Endothelial cell of umbilical vein (primary cell): ENCODE data around the gene CLDN15. TPM values are rescaled to one million over a fixed set of nuclear protein-coding genes. Genes with fewer than 3 reads are reported as not detected.

Source experiments
- BruUV-seq: library from RNA; stranded (reverse); fragments of 400-500 nt; replicated peaks from 2 replicates; lab custom pipeline; 2021; lab: Mats Ljungman, UMichigan
- CTCF ChIA-PET: fragments of 300-600, 350-600 bp; sonication (Branson Sonifier 250); formaldehyde crosslinking; loops from one replicate; lab custom pipeline; 2021; ENCODE audit warnings: antibody characterized with exemption, inconsistent platforms; lab: Charles Lee
- POLR2A ChIA-PET: fragments of 300-600, 350-600 bp; sonication (Branson Sonifier 250); formaldehyde crosslinking; loops from one replicate; lab custom pipeline; 2021; ENCODE audit warnings: antibody characterized with exemption, inconsistent platforms; lab: Charles Lee
- DNase-seq: peaks from one replicate; pipeline ENCODE4 v3.0.0-alpha.2; 2011; ENCODE audit warnings: low read depth, low spot score
- FAIRE-seq: peaks from 2 replicates; lab custom pipeline; 2011; peaks lifted over from hg19 to GRCh38; lab: Jason Lieb, UNC
- H2AFZ ChIP-seq: 2 replicates; pipeline ENCODE4 v1.6.0; 2012; ENCODE audit warnings: low read depth, low read length, control low read depth, inconsistent platforms
- H3K27ac ChIP-seq: 2 replicates; pipeline ENCODE4 v1.5.1; 2011; ENCODE audit warnings: low read depth, mild to moderate bottlenecking, control low read depth, low read length, moderate library complexity; ENCODE audit not compliant: insufficient read depth
- H3K27me3 ChIP-seq, 2 experiments: 2 replicates each; pipeline versions ENCODE4 v1.6.0 to v1.6.1; 2011; ENCODE audit warnings: low read length in 2 of 2, mixed read lengths in 1 of 2; ENCODE audit not compliant: control insufficient read depth in 2 of 2, insufficient read depth in 2 of 2
- H3K36me3 ChIP-seq, 2 experiments: 2 replicates in 1 of 2; 3 replicates in 1 of 2; pipeline ENCODE4 v1.5.1; 2011; ENCODE audit warnings: low read length in 2 of 2, mild to moderate bottlenecking in 1 of 2, moderate library complexity in 1 of 2; ENCODE audit not compliant: control insufficient read depth in 2 of 2, insufficient read depth in 2 of 2; ENCODE audit errors: extremely low read depth in 1 of 2
- H3K4me1 ChIP-seq: 3 replicates; pipeline ENCODE4 v1.5.1; 2011; ENCODE audit warnings: mild to moderate bottlenecking, low read length; ENCODE audit not compliant: control insufficient read depth, insufficient read depth; ENCODE audit errors: extremely low read depth
- H3K4me2 ChIP-seq: 2 replicates; pipeline ENCODE4 v1.6.1; 2011; ENCODE audit warnings: low read length, control low read depth, mixed read lengths; ENCODE audit not compliant: insufficient read depth
- H3K4me3 ChIP-seq, 3 experiments: fragments of 200-600 bp in 1 of 3; sonication (generic), shearing (Covaris generic) in 1 of 3; replicated peaks in 1 of 3; 2 replicates each; pipeline ENCODE4 v1.5.1; 2011 to 2016; ENCODE audit warnings: control low read depth in 3 of 3, low read length in 3 of 3, mild to moderate bottlenecking in 2 of 3, inconsistent platforms in 1 of 3, low read depth in 1 of 3, moderate library complexity in 1 of 3; ENCODE audit not compliant: insufficient read depth in 1 of 3
- H3K79me2 ChIP-seq: 2 replicates; pipeline ENCODE4 v1.6.0; 2012; ENCODE audit warnings: low read length, inconsistent platforms; ENCODE audit not compliant: control insufficient read depth, insufficient read depth
- H3K9ac ChIP-seq: replicated peaks from 2 replicates; pipeline ENCODE3; 2011; ENCODE audit warnings: low read length, control low read depth; ENCODE audit not compliant: insufficient read depth; ENCODE audit errors: extremely low read depth
- H3K9me1 ChIP-seq: replicated peaks from 3 replicates; pipeline ENCODE4 v1.6.0; 2011; ENCODE audit warnings: mild to moderate bottlenecking, low read length; ENCODE audit not compliant: control insufficient read depth, insufficient read depth; ENCODE audit errors: extremely low read depth
- H3K9me3 ChIP-seq: replicated peaks from 2 replicates; pipeline ENCODE4 v1.5.1; 2012; ENCODE audit warnings: low read length, inconsistent platforms; ENCODE audit not compliant: control insufficient read depth, insufficient read depth
- H4K20me1 ChIP-seq: replicated peaks from 2 replicates; pipeline ENCODE3; 2011; ENCODE audit warnings: mild to moderate bottlenecking, low read length; ENCODE audit not compliant: control insufficient read depth, insufficient read depth; ENCODE audit errors: extremely low read depth
- CTCF ChIP-seq, 2 donors: IDR thresholded peaks; 1 replicate in 1 of 2; 2 replicates in 1 of 2; pipeline ENCODE4 v1.5.1; 2011; ENCODE audit warnings: low read length in 2 of 2, mild to moderate bottlenecking in 2 of 2, moderate library complexity in 2 of 2, control low read depth in 1 of 2, inconsistent platforms in 1 of 2, low read depth in 1 of 2; ENCODE audit not compliant: insufficient read depth in 1 of 2; ENCODE audit errors: extremely low read depth in 1 of 2
- EZH2 ChIP-seq: IDR thresholded peaks from 2 replicates; pipeline ENCODE4 v1.6.1; 2012; ENCODE audit warnings: borderline replicate concordance, low read depth, mild to moderate bottlenecking, moderate library complexity, low read length, inconsistent platforms; ENCODE audit not compliant: severe bottlenecking
- FOS ChIP-seq: IDR thresholded peaks from 2 replicates; pipeline ENCODE4 v1.6.1; 2011; ENCODE audit warnings: mild to moderate bottlenecking, low read length, moderate library complexity, borderline replicate concordance; ENCODE audit not compliant: insufficient read depth
- GATA2 ChIP-seq: IDR thresholded peaks from 2 replicates; pipeline ENCODE4 v1.7.0; 2011; ENCODE audit warnings: low read depth, mild to moderate bottlenecking, moderate library complexity, mixed read lengths, low read length; ENCODE audit not compliant: insufficient read length, insufficient read depth
- JUN ChIP-seq: IDR thresholded peaks from 2 replicates; pipeline ENCODE4 v1.6.1; 2011; ENCODE audit warnings: borderline replicate concordance, low read depth; ENCODE audit not compliant: insufficient read length, insufficient read depth
- MAX ChIP-seq: IDR thresholded peaks from 2 replicates; pipeline ENCODE4 v1.6.1; 2011; ENCODE audit not compliant: insufficient read depth, insufficient read length
- MYC ChIP-seq: IDR thresholded peaks from one replicate; pipeline ENCODE4 v1.6.1; 2011; ENCODE audit warnings: mild to moderate bottlenecking, low read depth, low read length
- POLR2A ChIP-seq: IDR thresholded peaks from 2 replicates; pipeline ENCODE4 v1.6.1; 2012; ENCODE audit warnings: low read depth, mild to moderate bottlenecking, control low read depth, low read length
- POLR2AphosphoS5 ChIP-seq: IDR thresholded peaks from 2 replicates; pipeline ENCODE4 v1.6.1; 2012; ENCODE audit warnings: low read depth, mild to moderate bottlenecking, control low read depth, low read length, moderate library complexity; ENCODE audit not compliant: insufficient read depth
- dilution Hi-C: fragments of 300-500 bp; cut with MboI; formaldehyde crosslinking; loops from one replicate; pipeline ENCODE4 v1.15.0; 2019; ENCODE audit warnings: low sequenced_read_pairs; ENCODE audit not compliant: extremely low pct_ligation_motif_present
- intact Hi-C: fragments of 100-400 bp; cut with micrococcal nuclease; formaldehyde crosslinking; loops from one replicate; pipeline ENCODE4 v1.10.0; 2022
- polyA plus RNA-seq, 4 experiments: library from polyadenylated mRNA; depleted of rRNA in 3 of 4; stranded (reverse) in 3 of 4; unstranded in 1 of 4; fragments of >200 nt; gene quantifications; 2 replicates each; pipeline versions ENCODE4 v1.2.1 to v1.2.3, GENCODE V29; 2011 to 2012; ENCODE audit warnings: missing spikeins in 1 of 4
- total RNA-seq: library from RNA; stranded (reverse); gene quantifications from 2 replicates; pipeline ENCODE4 v1.2.3, GENCODE V29; 2021

CLDN15 gene
- total and polyA plus RNA-seq, 2 donors (not counting 3 experiments of a cell fraction or from before 2014, with no cell fraction given) = 11.3 to 17.7 TPM

DNA sequence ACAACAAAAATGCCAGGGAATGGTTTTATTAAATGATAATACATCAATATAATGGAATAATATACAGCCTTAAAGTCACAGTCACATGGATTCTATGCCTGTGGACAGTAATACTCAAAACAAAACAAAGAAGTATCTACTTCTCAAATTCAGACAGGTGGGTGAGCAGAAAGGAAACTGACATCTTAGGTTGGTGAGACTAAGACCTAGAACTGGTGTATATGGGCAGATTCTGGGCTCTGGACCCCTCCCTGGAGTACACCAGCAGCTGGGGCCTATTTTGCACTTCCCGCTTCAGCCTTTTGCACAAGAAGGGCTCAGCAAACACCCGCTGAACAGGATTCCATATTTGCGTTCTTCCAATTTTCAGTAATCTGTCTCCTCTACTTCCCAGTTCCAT, 12.7 kb upstream of the CLDN15 start:
- Histone ChIP-seq H3K4me1 (peaks cover 4% of the 10 kb centered on the region), H4K20me1 (no peaks in the 10 kb centered on the region), H3K27ac (no peak overlapping the region), H3K9me1 (no peaks in the 10 kb centered on the region), H3K4me3 (no peak overlapping the region), H3K79me2 (peaks cover 23% of the 10 kb centered on the region), H3K36me3 (peaks cover 0 to 3% of the 10 kb centered on the region in 2 experiments), H3K9ac (no peak overlapping the region), H3K27me3 (no peaks in the 10 kb centered on the region), H3K4me2 (peak overlapping the region; percentile 14), H2AFZ (no peak overlapping the region), H3K9me3 (no peaks in the 10 kb centered on the region)
- DNase-seq = no peak
- CTCF ChIA-PET = interaction anchor here (1.4 kb wide), 1 partner anchor 106 kb away, joined by 4 read pairs; no protein-coding TSS in a partner anchor
- dilution Hi-C loops = no loop called here
- intact Hi-C loops = no loop called here
- POLR2A ChIA-PET = no interaction called here
- BruUV-seq = no TSS peak
- FAIRE-seq = no peak
- no peak for TF ChIP-seq JUN
- no peak for TF ChIP-seq MYC
- TF ChIP-seq FOS = no peak
- TF ChIP-seq POLR2A = no peak
- no peak for TF ChIP-seq EZH2
- TF ChIP-seq POLR2AphosphoS5 = no peak
- TF ChIP-seq GATA2 = no peak
- no peak for TF ChIP-seq MAX
- TF ChIP-seq CTCF (IDR thresholded peaks at IDR 0.05; ENCODE audit: extremely low read depth in 1 of 2, insufficient read depth in 1 of 2, low read depth in 1 of 2, low read length in 2 of 2) = no peak
